ENCODE results near the gene SERPINB5. TPM values are rescaled to one million over a fixed set of nuclear protein-coding genes. Genes with fewer than 3 reads are reported as not detected.

SERPINB5 gene
- total and polyA plus RNA-seq, 4 donors, result 0.05 TPM; not detected in 3

GRCh38 chr18:63515801-63516200 is 39.0 kb downstream of the SERPINB5 start:
- Histone ChIP-seq H3K4me1 (ENCODE audit: control insufficient read depth in 4 of 4, insufficient read depth in 4 of 4, low read length in 3 of 4) (no peaks in the 10 kb centered on the region), H3K9me3 (ENCODE audit: control insufficient read depth in 4 of 4, low read length in 3 of 4) (no peaks in the 10 kb centered on the region), H3K36me3 (ENCODE audit: control insufficient read depth in 4 of 4, insufficient read depth in 3 of 4, low read depth in 1 of 4, low read length in 3 of 4) (no peaks in the 10 kb centered on the region), H3K27ac (ENCODE audit: low read depth in 1 of 2, low read length in 2 of 2) (no peak overlapping the region), H3K4me3 (ENCODE audit: low read depth in 1 of 3, low read length in 3 of 3) (no peak overlapping the region), H3K27me3 (ENCODE audit: control insufficient read depth in 4 of 4, insufficient read depth in 4 of 4, low read length in 3 of 4) (peaks cover 0 to 6% (median 0%) of the 10 kb centered on the region in 4 donors), H3K9ac (ENCODE audit: low read depth in 1 of 2, low read length in 2 of 2) (no peak overlapping the region)
- DNase-seq (ENCODE audit: low spot score), result no peak
- TF ChIP-seq FOXA2 (IDR thresholded peaks at IDR 0.05), result no peak
- WGBS, result 86% methylated on average over 1 of the region's 1 CpG

GRCh38 chr18:63518178-63519012 is 41.6 kb downstream of the SERPINB5 start:
- H3K27me3 ChIP-seq (ENCODE audit: control insufficient read depth in 4 of 4, insufficient read depth in 4 of 4, low read length in 3 of 4), result peaks cover 0 to 6% (median 0%) of the 10 kb centered on the region in 4 donors
- 27% methylated on average over 16 of the region's 16 CpGs for WGBS
- no peak overlapping the region for H3K4me3 ChIP-seq (ENCODE audit: low read depth in 1 of 3, low read length in 3 of 3)
- H3K9me3 ChIP-seq (ENCODE audit: control insufficient read depth in 4 of 4, low read length in 3 of 4), result no peaks in the 10 kb centered on the region
- DNase-seq (ENCODE audit: low spot score), result peak; percentile 57
- peak; percentile 81 for TF ChIP-seq CTCF (IDR thresholded peaks at IDR 0.05; ENCODE audit: low read depth, low read length, missing input control)
- TF ChIP-seq GABPA (IDR thresholded peaks at IDR 0.05 in 1 of 2, conservative IDR thresholded peaks at IDR 0.05 in 1 of 2), result no peak
- TF ChIP-seq ZBTB33 (IDR thresholded peaks at IDR 0.05), result no peak
- no peak for TF ChIP-seq YY1 (IDR thresholded peaks at IDR 0.05)
- TF ChIP-seq SP1 (IDR thresholded peaks at IDR 0.05), result no peak
- no peak for TF ChIP-seq ATF3 (IDR thresholded peaks at IDR 0.05)
- peak; percentile 92 for TF ChIP-seq RAD21 (IDR thresholded peaks at IDR 0.05)
- TF ChIP-seq NR2F2 (IDR thresholded peaks at IDR 0.05), result no peak
- H3K36me3 ChIP-seq (ENCODE audit: control insufficient read depth in 4 of 4, insufficient read depth in 3 of 4, low read depth in 1 of 4, low read length in 3 of 4), result no peaks in the 10 kb centered on the region
- H3K9ac ChIP-seq (ENCODE audit: low read depth in 1 of 2, low read length in 2 of 2), result no peak overlapping the region
- H3K27ac ChIP-seq (ENCODE audit: low read depth in 1 of 2, low read length in 2 of 2), result no peak overlapping the region
- H3K4me1 ChIP-seq (ENCODE audit: control insufficient read depth in 4 of 4, insufficient read depth in 4 of 4, low read length in 3 of 4), result no peaks in the 10 kb centered on the region

GRCh38 chr18:63520053-63520685 is 43.4 kb downstream of the SERPINB5 start:
- H3K9ac ChIP-seq (ENCODE audit: low read depth in 1 of 2, low read length in 2 of 2), result no peak overlapping the region
- WGBS, result 85% methylated on average over 3 of the region's 3 CpGs
- H3K27ac ChIP-seq (ENCODE audit: low read depth in 1 of 2, low read length in 2 of 2), result no peak overlapping the region
- no peaks in the 10 kb centered on the region for H3K4me1 ChIP-seq (ENCODE audit: control insufficient read depth in 4 of 4, insufficient read depth in 4 of 4, low read length in 3 of 4)
- TF ChIP-seq NR2F2 (IDR thresholded peaks at IDR 0.05) (no peak), REST (IDR thresholded peaks at IDR 0.05) (no peak), FOXA2 (IDR thresholded peaks at IDR 0.05) (no peak), MAX (IDR thresholded peaks at IDR 0.05) (no peak), ZBTB33 (IDR thresholded peaks at IDR 0.05) (no peak), YY1 (IDR thresholded peaks at IDR 0.05) (no peak), TAF1 (conservative IDR thresholded peaks at IDR 0.05) (no peak)
- no peak overlapping the region for H3K4me3 ChIP-seq (ENCODE audit: low read depth in 1 of 3, low read length in 3 of 3)
- H3K36me3 ChIP-seq (ENCODE audit: control insufficient read depth in 4 of 4, insufficient read depth in 3 of 4, low read depth in 1 of 4, low read length in 3 of 4), result no peaks in the 10 kb centered on the region
- peaks cover 0 to 6% (median 0%) of the 10 kb centered on the region in 4 donors for H3K27me3 ChIP-seq (ENCODE audit: control insufficient read depth in 4 of 4, insufficient read depth in 4 of 4, low read length in 3 of 4)
- no peaks in the 10 kb centered on the region for H3K9me3 ChIP-seq (ENCODE audit: control insufficient read depth in 4 of 4, low read length in 3 of 4)
- no peak for DNase-seq (ENCODE audit: low spot score)
